Left lobe of liver (tissue), 2 donors: ENCODE data around the gene TALDO1. TPM values are rescaled to one million over a fixed set of nuclear protein-coding genes. Genes with fewer than 3 reads are reported as not detected.

Source experiments
- ATAC-seq: fragments of 200-7000 bp; cut with Tn5 transposase; one replicate; pipeline ENCODE4 v1.9.1; 2020; ENCODE audit warnings: mild to moderate bottlenecking, moderate library complexity
- DNase-seq: peaks from one replicate; pipeline ENCODE4 v3.0.0-alpha.2; 2020; ENCODE audit warnings: low spot score
- total RNA-seq: library from RNA; stranded (reverse); gene quantifications from one replicate; pipeline ENCODE4 v1.2.1, GENCODE V29; 2021
- donor health status: DM: no; HTN: no; CAD: no; lungs with moderate emphysema.
- donor health status: DM: no; HTN: yes; CAD: no.

Gene TALDO1
- total RNA-seq, 1 donor from 2014 or later, result 147 TPM

DNA sequence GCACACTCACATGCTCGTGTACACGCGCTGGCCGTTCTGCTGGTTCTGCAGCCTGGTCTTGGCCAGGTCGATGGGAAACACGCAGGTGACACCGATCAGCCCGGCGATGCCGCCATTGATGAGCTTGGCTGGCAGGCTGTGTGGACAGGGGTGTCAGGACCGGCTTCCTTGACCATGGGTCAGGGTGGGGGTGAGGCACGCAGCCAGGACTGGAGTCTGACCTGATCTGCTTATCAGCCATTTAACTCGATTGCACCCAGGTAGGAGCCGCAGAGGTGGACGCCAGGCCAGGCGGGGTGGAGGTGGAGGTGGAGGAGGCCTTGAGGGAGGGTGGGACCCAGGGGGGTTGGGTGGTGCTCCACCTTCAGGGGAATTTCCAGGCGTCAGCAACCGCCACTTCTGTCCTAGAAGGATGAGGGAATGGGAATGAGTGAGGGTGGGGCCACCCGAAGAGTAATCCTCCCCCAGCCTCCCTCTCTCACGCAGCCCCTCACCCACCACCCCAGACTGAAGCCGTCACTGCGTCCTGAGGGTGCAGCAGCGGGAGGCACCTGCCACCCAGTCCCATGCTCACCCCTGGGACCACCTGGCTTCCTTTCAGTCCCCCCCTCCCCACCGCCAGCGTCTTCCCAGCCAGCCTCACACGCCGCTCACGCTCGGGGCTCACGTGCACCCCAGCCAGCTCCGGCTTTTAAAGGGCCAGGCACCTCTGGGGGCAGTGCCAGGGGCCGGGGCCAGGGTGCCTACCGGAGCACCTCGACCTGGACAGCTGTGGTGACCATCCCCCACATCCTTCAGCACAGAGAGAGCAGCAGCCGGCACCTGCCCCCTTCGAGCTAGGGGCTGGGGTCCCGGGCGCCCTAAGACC is 47.7 kb downstream of the TALDO1 start:
- ATAC-seq (peak; percentile 25), DNase-seq (peak; percentile 79)

GRCh38 chr11:795634-796564 is 48.6 kb downstream of the TALDO1 start:
- ATAC-seq, result peak; percentile 54
- DNase-seq, result peak; percentile 81

GRCh38 chr11:796565-797295 is 49.5 kb downstream of the TALDO1 start:
- peak; percentile 60 for ATAC-seq
- peak; percentile 89 for DNase-seq

DNA sequence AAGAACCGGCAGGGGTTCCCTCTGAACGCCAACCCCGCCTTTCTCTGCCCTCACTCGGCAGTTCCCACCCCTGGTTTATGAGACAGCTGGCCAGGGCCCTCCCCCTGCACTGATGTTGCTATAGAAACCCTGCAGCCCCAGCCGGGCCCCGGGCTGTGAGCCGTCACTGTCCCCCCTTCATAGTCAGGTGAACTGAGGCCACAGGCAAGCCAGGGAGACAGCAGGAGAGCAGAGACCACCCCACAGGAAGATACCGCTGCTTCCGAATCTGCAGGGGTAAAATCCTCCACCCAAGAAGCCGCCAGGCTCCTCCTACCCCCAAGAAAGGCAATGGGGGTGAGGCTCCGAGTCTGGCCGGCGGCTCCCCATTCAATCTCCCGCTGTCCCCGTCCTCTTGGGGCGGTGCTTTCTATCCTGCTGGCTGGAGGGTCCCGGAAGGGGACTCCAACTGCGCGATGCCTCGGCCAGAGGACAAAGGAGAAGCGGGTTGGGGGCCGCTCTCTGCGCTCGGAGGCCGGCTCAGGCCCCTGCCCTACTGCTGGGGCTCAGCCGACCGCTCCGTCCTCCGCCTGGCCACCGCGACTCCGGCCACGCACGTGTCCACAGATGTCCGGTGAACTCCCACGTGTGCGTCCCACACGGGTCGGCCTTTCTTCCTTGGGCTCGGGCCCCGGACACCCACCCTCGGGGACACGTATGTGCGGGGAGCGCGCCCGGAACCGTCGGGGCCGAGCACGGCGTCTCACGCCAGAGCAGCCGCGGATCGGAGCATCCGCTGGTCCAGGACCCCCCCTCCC is 50.2 kb downstream of the TALDO1 start:
- peak; percentile 33 for ATAC-seq
- DNase-seq, result no peak

DNA sequence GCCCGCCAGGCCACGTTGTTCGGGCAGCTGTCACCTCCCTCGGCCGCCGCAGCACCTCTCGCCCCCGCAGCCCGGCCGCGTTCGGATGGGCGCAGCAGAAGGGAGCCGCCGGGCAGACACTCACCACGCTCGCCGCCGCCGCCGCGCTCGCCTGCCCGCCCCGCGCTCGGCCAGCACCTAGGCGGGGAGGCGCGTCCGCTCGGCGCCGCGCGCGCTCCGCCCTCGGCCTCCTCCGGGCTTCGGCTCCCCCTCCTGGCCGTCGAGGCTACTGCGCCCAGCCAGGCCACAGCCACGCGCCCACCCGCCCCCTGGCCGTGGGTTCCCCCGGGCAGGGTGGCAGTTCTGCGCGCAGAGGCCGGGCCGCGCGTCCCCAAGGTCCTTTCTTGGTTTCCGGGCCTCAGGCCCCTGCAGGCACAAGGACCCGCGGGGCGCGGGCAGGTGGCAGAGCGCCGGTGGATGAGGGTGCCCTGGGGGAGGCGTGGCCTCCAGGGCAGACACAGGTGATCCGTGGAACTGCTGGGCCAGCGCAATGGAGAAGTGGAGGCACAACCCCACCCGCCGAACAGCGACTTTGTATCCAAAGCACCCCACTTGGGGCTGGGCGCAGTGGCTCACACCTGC is 50.9 kb downstream of the TALDO1 start, which contains the start of gene SLC25A22:
Gene SLC25A22, minus strand, starts transcription at position 189 of the 621 bp plus-strand sequence. CDS start 3,275 bp downstream, outside the sequence.
- DNase-seq, result peak; percentile 78
- peak; percentile 64 for ATAC-seq

GRCh38 chr11:799641-800316 is 52.5 kb downstream of the TALDO1 start:
- ATAC-seq, result no peak
- DNase-seq, result no peak

- DNase-seq, result no peak
- no peak for ATAC-seq
Measured at GRCh38 chr11:800473-800872, 53.2 kb downstream of the TALDO1 start.

DNA sequence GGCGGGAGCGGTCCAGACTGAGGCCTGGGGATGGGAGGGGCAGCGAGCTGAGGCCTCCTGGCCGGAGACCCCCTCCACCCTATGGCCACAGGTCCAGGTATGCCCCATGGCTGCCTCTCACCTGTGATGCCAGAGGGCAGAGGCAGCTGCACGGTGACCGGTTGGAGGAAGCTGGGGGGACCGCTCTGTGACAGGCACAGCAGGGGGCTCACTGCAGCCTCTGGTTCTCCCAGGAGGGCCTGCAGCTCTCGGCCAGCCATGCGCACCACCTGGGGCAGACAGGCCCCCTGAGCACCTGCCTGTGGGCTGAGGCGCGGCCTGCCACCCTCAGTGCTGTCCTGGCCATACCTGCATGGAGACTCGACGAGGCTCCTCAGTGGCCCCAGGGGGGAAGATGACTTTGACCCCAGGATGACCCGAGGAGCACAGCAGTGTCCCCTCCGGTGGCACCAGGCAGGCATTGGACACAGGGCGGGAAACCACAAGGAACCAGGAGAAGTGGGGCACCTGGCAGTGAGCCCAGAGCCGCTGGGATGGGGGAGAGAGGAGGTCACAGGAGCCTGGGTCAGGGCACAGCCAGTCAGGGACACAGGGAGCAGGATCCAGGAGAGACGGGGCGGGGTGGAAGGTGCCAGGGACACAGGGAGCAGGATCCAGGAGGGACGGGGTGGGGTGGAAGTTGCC is 54.0 kb downstream of the TALDO1 start:
- ATAC-seq (no peak), DNase-seq (no peak)

- no peak for ATAC-seq
- DNase-seq, result no peak
Measured at GRCh38 chr11:802018-802617, 54.9 kb downstream of the TALDO1 start.

- ATAC-seq, result no peak
Measured at GRCh38 chr11:802693-803466, 55.6 kb downstream of the TALDO1 start.

DNA sequence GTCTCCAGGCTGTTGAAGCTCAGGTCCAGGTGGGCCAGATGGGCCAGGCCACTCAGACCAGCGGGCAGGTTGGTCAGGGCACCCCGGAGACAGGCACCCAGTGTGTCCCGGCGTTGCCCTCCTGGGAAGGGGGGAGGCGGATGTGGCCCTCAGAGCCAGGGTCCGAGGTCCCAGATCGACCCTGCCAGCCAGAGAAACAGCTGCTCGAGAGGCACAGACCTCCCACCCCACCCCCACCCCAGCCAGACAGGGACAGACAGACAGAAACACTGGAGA is 56.1 kb downstream of the TALDO1 start:
- ATAC-seq (no peak), DNase-seq (no peak)

More at GRCh38 chr11:802693-803466, 55.6 kb downstream of the TALDO1 start:
- no peak for DNase-seq

DNA sequence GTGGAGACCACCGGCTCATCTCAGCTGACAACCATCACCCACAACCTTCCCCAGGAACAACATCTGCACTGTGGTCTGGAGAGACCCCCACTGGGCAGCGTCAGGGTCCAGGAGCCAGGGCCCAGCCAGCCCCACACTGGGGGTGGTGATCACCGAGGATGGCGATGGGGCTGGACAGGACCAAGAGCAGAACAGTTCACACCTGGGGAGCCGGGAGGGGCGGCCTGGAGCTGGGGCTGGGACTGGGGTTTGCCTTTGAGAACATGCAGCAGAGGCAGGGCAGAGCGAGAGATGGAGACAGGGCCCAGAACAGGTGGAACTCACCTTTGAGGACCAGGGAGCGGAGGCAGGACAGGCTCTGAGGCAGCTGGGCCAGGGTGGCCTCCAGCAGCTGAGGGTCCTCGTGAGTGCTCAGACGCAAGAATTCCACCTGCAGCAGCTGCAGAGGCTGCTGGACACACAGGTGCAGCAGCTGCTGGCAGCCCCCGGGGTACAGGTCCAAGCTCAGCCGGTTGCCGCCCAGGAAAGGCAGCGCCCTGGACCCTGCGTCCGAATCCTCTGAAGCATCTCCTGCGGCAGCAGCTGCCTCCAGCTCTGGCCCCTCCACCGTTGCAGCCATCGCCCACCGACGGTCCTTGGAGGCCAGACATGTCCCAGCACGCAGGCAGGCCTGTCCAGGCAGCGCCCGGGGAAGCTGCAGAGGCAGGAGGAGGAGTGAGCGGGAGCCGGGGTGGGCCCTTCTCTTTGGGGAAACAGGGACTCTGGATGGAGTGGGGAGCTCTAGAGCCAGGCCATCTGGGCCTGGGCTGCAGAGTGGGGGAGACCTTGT is 56.7 kb downstream of the TALDO1 start:
- DNase-seq (no peak), ATAC-seq (no peak)

GRCh38 chr11:804599-804964 is 57.3 kb downstream of the TALDO1 start:
- DNase-seq (no peak), ATAC-seq (no peak)

- DNase-seq (no peak), ATAC-seq (no peak)
Measured at GRCh38 chr11:808427-809286, 61.4 kb downstream of the TALDO1 start.

DNA sequence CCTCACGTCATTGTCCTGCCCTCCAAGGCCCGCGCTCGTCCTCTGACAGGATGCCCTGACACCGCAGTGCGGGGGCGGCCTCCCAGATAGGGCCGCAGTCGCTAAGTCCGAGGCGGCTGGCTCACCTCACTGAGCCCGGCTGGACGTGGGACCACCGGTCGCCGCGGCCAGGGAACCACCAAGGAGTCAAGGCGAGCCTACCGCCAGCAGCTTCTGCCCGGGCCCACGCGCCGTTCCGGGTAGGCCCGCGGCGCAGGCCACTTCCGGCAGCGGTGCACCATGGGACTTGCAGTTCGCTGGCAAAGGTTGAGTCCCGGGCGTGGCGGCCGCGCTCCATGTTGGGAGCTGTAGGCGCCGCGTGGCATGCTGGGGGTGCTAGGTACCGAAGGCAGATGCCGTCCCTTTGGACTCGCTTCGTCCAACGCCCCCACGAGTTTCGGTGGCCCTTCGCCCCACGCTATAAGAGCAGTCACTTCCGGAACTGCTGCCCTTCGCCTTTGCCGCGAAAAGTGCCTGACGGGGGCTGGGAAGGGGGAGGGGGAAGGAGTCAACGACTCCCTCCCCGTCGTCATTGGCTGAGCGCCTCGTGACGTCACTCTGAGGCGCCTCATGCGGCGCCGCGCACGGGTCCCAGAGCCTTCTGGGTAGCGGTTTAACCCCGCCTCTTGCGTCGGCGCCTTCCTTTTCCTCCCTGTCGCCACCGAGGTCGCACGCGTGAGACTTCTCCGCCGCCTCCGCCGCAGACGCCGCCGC is 62.2 kb downstream of the TALDO1 start, which contains the start of gene RPLP2:
Gene RPLP2, plus strand, starts transcription at position 681 of the 753 bp plus-strand sequence. CDS start 268 bp downstream, outside the sequence.
- ATAC-seq (peak; percentile 85), DNase-seq (peak; percentile 98)
